HG02943 (cell line): Measurements from ENCODE around the gene CAMTA1.

Experiments
- ATAC-seq: cut with Tn5 transposase; IDR thresholded peaks from one replicate; pipeline ENCODE4 v1.9.1; 2021; ENCODE audit warnings: mild to moderate bottlenecking, low read depth, moderate library complexity; ENCODE audit not compliant: unreplicated experiment

CAMTA1 gene

DNA sequence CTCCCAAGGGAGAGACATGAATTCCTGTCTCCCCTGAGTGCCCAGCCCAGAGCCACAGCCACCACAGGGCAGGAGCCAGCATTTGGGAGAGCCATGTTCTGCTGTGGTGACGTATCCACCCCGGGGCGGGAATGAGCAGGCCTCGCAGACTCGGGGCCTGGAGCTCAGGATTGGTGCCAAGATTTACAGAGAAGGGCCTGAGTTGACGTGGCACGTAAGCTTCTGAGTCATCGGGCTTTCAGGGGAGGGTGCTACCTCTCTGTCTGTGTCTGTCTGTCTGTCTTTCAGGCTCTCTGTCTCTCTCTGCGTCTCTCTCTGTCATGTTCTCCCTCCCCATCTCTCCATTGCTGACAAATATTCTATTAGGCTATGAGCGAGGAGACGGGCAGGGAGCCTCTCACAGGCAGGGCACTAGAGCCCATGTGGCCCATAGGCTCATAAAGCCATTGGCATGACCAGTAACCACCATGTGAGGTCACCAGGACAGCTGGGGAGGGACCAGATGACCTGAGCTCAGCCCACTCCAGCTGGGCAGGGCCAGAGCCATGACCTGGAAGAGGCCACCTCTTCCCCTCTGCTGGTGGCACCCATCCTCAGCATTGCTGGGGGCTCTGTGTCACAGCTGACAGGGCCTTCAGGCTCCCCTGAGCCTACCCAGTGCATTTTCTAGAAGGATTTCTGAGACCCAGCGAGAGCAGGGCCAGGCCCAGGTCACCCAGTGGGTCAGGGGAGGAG is 685.8 kb downstream of the CAMTA1 start:
- no peak for ATAC-seq

GRCh38 chr1:7471836-7472235 is 686.6 kb downstream of the CAMTA1 start:
- ATAC-seq, result no peak

DNA sequence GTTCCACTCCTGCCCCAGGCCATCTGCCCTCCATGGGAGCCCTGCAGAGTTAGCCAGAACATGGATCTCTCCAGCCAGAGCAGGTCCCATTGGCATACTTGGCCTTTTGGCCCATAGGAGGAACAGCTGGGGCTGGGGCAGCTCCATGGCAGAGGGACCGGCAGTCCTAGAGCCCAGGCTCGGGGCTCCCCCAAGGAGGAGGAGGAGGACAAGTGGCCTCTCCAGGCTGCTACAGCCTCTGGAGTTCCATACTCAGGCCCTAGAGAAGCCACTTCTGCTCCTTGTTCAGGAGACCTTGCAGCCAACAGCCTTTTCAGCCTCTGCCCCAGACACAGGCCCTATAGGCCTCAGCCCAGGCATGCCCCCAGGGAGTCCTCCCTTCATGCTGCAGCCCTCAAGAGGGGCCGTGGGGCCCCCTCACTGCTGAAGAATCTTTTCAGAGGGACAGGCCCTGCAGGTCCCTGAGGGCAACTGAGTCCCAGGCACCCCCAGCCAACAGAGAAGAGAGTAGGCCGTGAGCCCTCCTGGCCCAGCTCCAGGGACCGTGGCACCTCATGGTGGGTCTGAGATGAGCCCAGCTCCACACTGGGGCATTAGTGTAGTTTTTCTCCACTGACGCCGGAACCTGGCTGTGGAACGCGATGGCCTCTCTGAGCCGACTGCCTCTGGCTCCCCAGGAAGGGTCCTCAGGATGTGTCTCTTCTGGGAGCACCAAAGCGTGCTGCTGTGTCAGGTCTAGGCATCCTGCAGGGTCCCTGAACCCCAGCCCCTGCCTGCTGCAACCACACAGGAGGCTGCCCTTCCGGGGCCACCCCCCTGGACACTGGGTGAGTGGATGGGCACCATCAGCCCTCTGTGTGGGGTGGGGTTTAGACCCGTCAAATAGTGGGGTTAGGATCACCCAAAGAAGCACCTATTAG is 688.2 kb downstream of the CAMTA1 start:
- ATAC-seq, result no peak

DNA sequence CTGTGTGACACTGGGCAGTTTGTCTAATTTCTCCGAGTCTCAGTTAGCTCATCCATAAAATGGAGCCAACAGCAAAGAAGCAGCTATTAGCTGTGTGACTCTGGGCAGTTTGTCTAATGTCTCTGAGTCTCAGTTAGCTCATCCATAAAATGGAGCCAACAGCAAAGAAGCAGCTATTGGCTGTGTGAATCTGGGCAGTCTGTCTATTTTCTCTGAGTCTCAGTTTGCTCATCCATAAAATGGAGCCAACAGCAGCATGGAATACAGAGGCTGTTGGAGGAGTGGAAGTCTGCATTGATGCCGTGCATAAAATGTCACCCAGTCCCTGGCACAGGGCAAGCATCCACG is 688.9 kb downstream of the CAMTA1 start:
- ATAC-seq, result no peak

DNA sequence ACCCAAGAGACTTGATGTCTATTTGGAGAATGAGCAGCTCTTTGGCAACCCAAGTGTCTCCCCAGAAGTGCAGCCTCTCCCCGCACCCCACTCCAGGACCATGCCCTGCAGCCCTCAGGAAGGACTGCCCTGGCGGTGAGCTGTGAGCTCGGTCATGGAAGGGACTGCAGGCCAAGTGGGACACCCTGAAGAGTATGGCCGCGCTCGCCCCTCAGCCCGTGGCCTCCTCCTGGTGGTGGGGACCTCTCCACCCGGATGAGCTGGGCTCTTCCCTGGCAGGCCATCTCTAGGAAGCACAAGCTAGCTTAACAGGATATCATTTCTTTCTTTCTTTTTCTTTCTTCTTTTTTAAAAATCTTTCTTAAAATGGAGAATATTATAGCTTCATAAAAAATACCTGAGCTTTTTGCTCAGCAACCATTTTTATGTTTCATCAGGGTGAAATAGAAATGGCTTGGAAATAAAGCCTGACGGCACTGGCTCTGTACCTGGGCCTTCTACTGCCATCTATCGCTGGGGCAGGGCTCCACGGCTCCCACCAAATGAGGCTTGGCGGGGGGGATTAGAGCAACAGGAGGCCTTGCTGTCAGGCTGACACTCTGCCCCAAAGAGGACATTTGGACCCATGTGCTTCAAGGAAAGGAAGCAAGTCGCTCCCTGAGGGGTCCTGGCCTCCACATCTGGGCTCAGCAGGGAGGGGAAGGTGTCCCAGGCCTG is 689.7 kb downstream of the CAMTA1 start:
- ATAC-seq, result no peak

GRCh38 chr1:7475691-7476090 is 690.4 kb downstream of the CAMTA1 start:
- no peak for ATAC-seq

- no peak for ATAC-seq
Measured at GRCh38 chr1:7476402-7476801, 691.1 kb downstream of the CAMTA1 start.

GRCh38 chr1:7476861-7477547 is 691.8 kb downstream of the CAMTA1 start:
- ATAC-seq, result no peak

GRCh38 chr1:7477593-7477992 is 692.3 kb downstream of the CAMTA1 start:
- no peak for ATAC-seq

- ATAC-seq, result no peak
Measured at GRCh38 chr1:7478142-7478790, 693.0 kb downstream of the CAMTA1 start.

GRCh38 chr1:7478809-7479499 is 693.7 kb downstream of the CAMTA1 start:
- no peak for ATAC-seq

- no peak for ATAC-seq
Measured at GRCh38 chr1:7479571-7479970, 694.3 kb downstream of the CAMTA1 start.

DNA sequence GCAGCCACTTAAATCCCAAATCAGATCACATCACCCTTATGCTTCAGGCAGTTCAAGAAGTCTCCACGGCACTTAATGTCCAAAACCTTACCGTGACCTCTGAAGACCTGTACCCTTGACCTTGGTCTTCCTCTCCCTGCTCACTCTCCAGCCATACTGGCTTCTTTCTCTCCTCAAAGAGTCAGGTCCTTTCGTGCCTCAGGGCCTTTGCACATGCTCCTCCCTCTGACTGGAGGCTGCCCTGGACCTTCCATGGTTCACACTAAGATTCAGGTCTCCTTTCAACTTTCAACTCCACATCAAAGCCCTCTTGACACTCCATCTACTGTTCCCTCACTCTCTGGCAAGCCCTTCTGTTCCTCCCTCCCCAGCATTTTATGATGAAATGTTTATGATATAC is 695.9 kb downstream of the CAMTA1 start:
- ATAC-seq, result no peak

DNA sequence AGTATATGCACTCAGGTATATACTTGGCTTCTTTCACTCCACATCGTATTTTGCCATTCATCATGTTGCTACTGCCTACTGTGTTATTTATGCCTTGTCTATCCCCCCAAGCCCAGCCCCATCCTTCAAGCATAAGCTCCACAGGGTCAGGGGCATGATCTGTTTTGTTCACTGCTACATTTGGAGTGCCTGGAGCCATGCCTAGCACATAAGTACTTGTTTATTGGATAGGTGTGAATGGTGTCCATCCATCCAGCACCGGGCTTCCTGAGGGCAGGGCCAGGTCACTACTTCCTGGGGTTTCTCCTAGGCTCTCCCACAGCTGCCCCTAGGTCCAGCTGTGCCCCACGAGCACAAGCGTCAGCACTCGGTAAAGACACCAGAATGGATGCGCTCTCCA is 696.8 kb downstream of the CAMTA1 start:
- ATAC-seq, result no peak

GRCh38 chr1:7482772-7483495 is 697.7 kb downstream of the CAMTA1 start:
- no peak for ATAC-seq

- ATAC-seq, result no peak
Measured at GRCh38 chr1:7483634-7484383, 698.6 kb downstream of the CAMTA1 start.

GRCh38 chr1:7485086-7485780 is 700.0 kb downstream of the CAMTA1 start:
- ATAC-seq, result no peak

DNA sequence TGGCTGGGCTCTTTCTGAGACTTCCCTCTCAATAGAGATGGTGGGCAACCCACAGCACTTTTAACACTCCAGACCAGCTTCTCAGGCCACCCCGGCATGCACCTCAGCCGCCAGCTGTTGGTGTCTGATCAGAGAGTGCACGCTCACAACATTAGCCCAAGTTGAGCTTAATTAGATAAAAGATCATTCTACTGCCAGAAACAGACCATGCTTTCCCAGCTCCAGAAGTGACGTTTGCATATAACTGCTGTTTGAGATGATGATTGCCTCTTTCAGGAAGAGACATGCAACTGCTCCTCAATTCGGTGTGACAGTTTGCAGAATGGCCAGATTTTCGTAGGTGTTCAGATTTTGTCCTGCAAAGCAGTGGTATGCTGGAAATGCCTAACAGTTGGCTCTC is 700.6 kb downstream of the CAMTA1 start:
- no peak for ATAC-seq
